ENCODE measurements around the gene HSPA14.

DNA sequence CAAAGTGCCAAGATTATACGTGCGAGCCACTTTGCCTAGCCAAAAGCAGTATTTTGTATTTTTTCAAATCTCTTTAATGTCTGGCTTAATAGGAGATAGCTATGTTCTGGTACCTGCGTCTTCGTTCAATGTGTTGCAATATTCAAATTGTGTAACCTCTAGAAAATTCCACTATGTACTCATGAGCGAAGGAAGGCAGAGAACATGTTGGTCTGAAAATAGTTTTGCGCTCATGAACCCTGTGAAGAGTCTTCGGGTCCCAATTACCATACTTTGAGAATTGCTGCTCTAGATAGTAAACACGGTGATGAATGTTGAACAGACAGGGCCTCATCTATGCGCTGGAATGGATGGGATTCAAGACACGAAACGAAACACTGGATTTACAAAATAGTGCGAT lies 37.8 kb downstream of the HSPA14 start:
- TF ChIP-seq, protein P1, sequence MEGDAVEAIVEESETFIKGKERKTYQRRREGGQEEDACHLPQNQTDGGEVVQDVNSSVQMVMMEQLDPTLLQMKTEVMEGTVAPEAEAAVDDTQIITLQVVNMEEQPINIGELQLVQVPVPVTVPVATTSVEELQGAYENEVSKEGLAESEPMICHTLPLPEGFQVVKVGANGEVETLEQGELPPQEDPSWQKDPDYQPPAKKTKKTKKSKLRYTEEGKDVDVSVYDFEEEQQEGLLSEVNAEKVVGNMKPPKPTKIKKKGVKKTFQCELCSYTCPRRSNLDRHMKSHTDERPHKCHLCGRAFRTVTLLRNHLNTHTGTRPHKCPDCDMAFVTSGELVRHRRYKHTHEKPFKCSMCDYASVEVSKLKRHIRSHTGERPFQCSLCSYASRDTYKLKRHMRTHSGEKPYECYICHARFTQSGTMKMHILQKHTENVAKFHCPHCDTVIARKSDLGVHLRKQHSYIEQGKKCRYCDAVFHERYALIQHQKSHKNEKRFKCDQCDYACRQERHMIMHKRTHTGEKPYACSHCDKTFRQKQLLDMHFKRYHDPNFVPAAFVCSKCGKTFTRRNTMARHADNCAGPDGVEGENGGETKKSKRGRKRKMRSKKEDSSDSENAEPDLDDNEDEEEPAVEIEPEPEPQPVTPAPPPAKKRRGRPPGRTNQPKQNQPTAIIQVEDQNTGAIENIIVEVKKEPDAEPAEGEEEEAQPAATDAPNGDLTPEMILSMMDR (IDR thresholded peaks at IDR 0.05; ENCODE audit: low read depth, low read length), result no peak
- TF ChIP-seq POLR2A (IDR thresholded peaks at IDR 0.05; ENCODE audit: extremely low read depth, insufficient read length), result no peak
